Inferior parietal cortex (tissue), 1 donor: ENCODE results near the gene ZNF121.
"Not testable (repeated sequence)": the region's sequence is repeated elsewhere in the genome, so short reads cannot be mapped to it uniquely, and the experiment has no call there.

Experiments
- DNase-seq: peaks from one replicate; pipeline ENCODE4 v3.0.0-alpha.2; 2016; ENCODE audit errors: extremely low spot score

ZNF121 gene

GRCh38 chr19:9584073-9584833 is at the start of gene ZNF121:
ZNF121 (minus strand) TSS chr19:9584504; CDS start chr19:9568097, 16,407 bp downstream.
- DNase-seq: peak; percentile 94

- no peak for DNase-seq
These were observed 43.6 kb upstream of the ZNF121 start for GRCh38 chr19:9627856-9628255.

- DNase-seq: no peak
These were observed 38.2 kb upstream of the ZNF121 start for GRCh38 chr19:9622531-9622930.

- DNase-seq: peak; percentile 90
These were observed 37.1 kb upstream of the ZNF121 start, which contains the start of gene ZNF561 for GRCh38 chr19:9621156-9622037. ZNF561 (minus strand) TSS chr19:9621232; CDS start chr19:9619456, 1,776 bp downstream.

GRCh38 chr19:9620842-9621155 is 36.5 kb upstream of the ZNF121 start:
- DNase-seq: no peak

- no peak for DNase-seq
These were observed 31.5 kb upstream of the ZNF121 start for GRCh38 chr19:9615844-9616243.

- no peak for DNase-seq
These were observed 26.3 kb upstream of the ZNF121 start for GRCh38 chr19:9610484-9611113.

GRCh38 chr19:9608912-9609311 is 24.6 kb upstream of the ZNF121 start:
- DNase-seq: no peak

- DNase-seq: no peak
These were observed 12.7 kb upstream of the ZNF121 start for GRCh38 chr19:9597027-9597426.

GRCh38 chr19:9586764-9587163 is 2.5 kb upstream of the ZNF121 start:
- peak; percentile 70 for DNase-seq

GRCh38 chr19:9582081-9582725 is 2.1 kb downstream of the ZNF121 start:
- DNase-seq: not testable (repeated sequence)

- DNase-seq: no peak
These were observed 3.6 kb downstream of the ZNF121 start for GRCh38 chr19:9580728-9581127.

GRCh38 chr19:9570255-9570654 is 14.0 kb downstream of the ZNF121 start:
- DNase-seq: no peak

- no peak for DNase-seq
These were observed 17.6 kb downstream of the ZNF121 start for GRCh38 chr19:9566729-9567128.

GRCh38 chr19:9565900-9566705 is 18.2 kb downstream of the ZNF121 start:
- DNase-seq: no peak

GRCh38 chr19:9552536-9553274 is 31.6 kb downstream of the ZNF121 start:
- no peak for DNase-seq

- no peak for DNase-seq
These were observed 36.4 kb downstream of the ZNF121 start for GRCh38 chr19:9547870-9548269.

GRCh38 chr19:9541281-9541680 is 43.0 kb downstream of the ZNF121 start:
- DNase-seq: not testable (repeated sequence)

- not testable (repeated sequence) for DNase-seq
These were observed 44.4 kb downstream of the ZNF121 start for GRCh38 chr19:9539921-9540320.

GRCh38 chr19:9539201-9539600 is 45.1 kb downstream of the ZNF121 start:
- DNase-seq: not testable (repeated sequence)
